NCI-H2081 (cell line): ENCODE results near the gene LRIG3.
"Not testable (repeated sequence)": the region's sequence is repeated elsewhere in the genome, so short reads cannot be mapped to it uniquely, and the experiment has no call there.

Experiments
- DNase-seq, 2 experiments: peaks; one replicate each; lab custom pipeline; 2025; lab: John Stamatoyannopoulos, UW

Gene LRIG3

GRCh38 chr12:58930770-58931324 lies 10.5 kb upstream of the LRIG3 start:
- no peak for DNase-seq

- DNase-seq = no peak
Measured at GRCh38 chr12:58927120-58927519, 6.8 kb upstream of the LRIG3 start.

- no peak for DNase-seq
Measured at GRCh38 chr12:58926586-58926985, 6.3 kb upstream of the LRIG3 start.

GRCh38 chr12:58925751-58926150 lies 5.4 kb upstream of the LRIG3 start:
- DNase-seq = no peak

- no peak for DNase-seq
Measured at GRCh38 chr12:58925111-58925611, 4.9 kb upstream of the LRIG3 start.

- DNase-seq = no peak
Measured at GRCh38 chr12:58924652-58925051, 4.3 kb upstream of the LRIG3 start.

- DNase-seq = no peak
Measured at GRCh38 chr12:58923781-58924180, 3.5 kb upstream of the LRIG3 start.

- DNase-seq = no peak
Measured at GRCh38 chr12:58922849-58923248, 2.5 kb upstream of the LRIG3 start.

GRCh38 chr12:58920961-58921861 lies 907 bp upstream of the LRIG3 start:
- DNase-seq = no peak

GRCh38 chr12:58919231-58920101 lies 838 bp downstream of the LRIG3 start:
- DNase-seq = peak in 1 of 2 experiments; percentile 64

- peak in 1 of 2 experiments; percentile 59 for DNase-seq
Measured at GRCh38 chr12:58918469-58918844, 1.8 kb downstream of the LRIG3 start.

GRCh38 chr12:58917699-58918468 lies 2.4 kb downstream of the LRIG3 start:
- DNase-seq = peak in 1 of 2 experiments; percentile 45

GRCh38 chr12:58916921-58917511 lies 3.3 kb downstream of the LRIG3 start:
- DNase-seq = no peak

GRCh38 chr12:58916161-58916621 lies 4.1 kb downstream of the LRIG3 start:
- DNase-seq = no peak

- peak; percentile 51 to 87 for DNase-seq
Measured at GRCh38 chr12:58915634-58916033, 4.7 kb downstream of the LRIG3 start.

- DNase-seq = no peak
Measured at GRCh38 chr12:58915037-58915436, 5.3 kb downstream of the LRIG3 start.

GRCh38 chr12:58914457-58914856 lies 5.8 kb downstream of the LRIG3 start:
- peak in 1 of 2 experiments; percentile 65 for DNase-seq

- DNase-seq = no peak
Measured at GRCh38 chr12:58907391-58907790, 12.9 kb downstream of the LRIG3 start.

- DNase-seq = no peak
Measured at GRCh38 chr12:58906917-58907316, 13.4 kb downstream of the LRIG3 start.

GRCh38 chr12:58905422-58905821 lies 14.9 kb downstream of the LRIG3 start:
- DNase-seq = no peak

GRCh38 chr12:58902726-58903125 lies 17.6 kb downstream of the LRIG3 start:
- DNase-seq = not testable (repeated sequence)
